Rectal smooth muscle tissue (tissue), 1 donor: ENCODE results near the gene FABP3.

Experiments
- H3K27ac ChIP-seq: one replicate; pipeline ENCODE4 v1.7.0; 2013; ENCODE audit warnings: low read depth, low read length, inconsistent platforms
- H3K27me3 ChIP-seq: one replicate; pipeline ENCODE4 v1.7.0; 2013; ENCODE audit warnings: low read length; ENCODE audit not compliant: control insufficient read depth, insufficient read depth
- H3K36me3 ChIP-seq: one replicate; pipeline ENCODE4 v1.7.0; 2013; ENCODE audit warnings: low read length; ENCODE audit not compliant: control insufficient read depth, insufficient read depth
- H3K4me1 ChIP-seq: one replicate; pipeline ENCODE4 v1.7.0; 2013; ENCODE audit warnings: low read length; ENCODE audit not compliant: control insufficient read depth, insufficient read depth
- H3K4me3 ChIP-seq: one replicate; pipeline ENCODE4 v1.7.0; 2013; ENCODE audit warnings: low read length
- H3K9ac ChIP-seq: one replicate; pipeline ENCODE4 v1.7.0; 2013; ENCODE audit warnings: low read length

Gene FABP3

DNA sequence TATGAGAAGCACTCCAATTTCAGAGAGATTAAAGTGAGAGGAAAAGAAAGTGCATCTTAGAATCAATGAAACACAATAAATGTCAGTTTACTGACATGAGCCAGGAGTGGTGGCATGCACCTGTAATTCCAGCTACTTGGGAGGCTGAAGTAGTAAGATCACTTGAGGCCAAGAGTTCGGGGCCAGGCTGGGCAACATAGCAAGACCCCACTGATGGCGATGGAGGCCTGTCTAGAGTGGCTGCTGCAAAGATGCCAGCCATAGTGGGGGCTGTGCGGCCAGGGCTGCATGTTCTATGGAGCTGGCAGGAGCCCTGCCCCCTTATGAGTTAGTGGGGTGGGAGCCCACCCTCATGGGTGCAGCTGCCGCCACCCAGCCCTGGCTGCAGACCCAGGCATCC is 48.8 kb downstream of the FABP3 start:
- Histone ChIP-seq H3K4me3 (no peak overlapping the region), H3K27me3 (no peaks in the 10 kb centered on the region), H3K27ac (no peak overlapping the region), H3K36me3 (no peaks in the 10 kb centered on the region), H3K9ac (no peak overlapping the region), H3K4me1 (no peaks in the 10 kb centered on the region)

DNA sequence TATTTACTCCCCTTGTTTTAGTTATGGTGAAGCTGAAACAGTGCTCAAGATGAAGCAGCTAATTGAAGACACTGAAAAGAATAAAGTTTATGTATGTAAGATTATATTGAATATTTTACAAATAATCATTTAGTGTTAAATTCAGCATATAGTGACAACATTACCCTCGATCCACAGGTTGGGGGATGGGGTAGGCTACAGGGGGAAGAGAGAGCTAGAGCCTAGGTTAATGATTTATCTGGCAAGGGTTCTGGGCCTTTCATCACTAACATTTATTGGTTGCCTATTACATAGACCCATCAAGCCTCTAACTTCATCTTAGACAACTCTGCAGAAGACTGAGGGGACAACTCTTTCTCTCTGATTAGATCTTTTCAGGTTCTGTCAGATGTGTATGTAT is 54.7 kb downstream of the FABP3 start:
- Histone ChIP-seq H3K4me3 (no peak overlapping the region), H3K4me1 (no peaks in the 10 kb centered on the region), H3K36me3 (peaks cover 3% of the 10 kb centered on the region), H3K27me3 (no peaks in the 10 kb centered on the region), H3K9ac (no peak overlapping the region), H3K27ac (no peak overlapping the region)

DNA sequence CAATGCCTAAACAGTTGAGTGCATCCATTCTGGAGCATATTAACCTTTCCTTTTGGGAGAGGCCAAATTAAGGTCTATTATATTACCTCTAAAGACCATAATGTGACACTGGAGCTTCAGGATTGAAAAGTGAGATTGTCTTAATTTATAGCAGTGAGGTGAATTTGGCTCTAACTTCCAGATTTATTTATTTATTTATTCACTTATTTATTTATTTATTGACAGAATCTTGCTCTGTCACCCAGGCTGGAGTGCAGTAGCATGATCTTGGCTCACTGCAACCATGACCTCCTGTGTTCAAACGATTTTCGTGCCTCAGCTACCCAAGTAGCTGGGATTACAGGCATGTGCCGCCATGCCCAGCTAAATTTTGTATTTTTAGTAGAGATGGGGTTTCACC is 57.0 kb downstream of the FABP3 start:
- Histone ChIP-seq H3K4me3 (no peak overlapping the region), H3K27ac (no peak overlapping the region), H3K9ac (no peak overlapping the region), H3K4me1 (no peaks in the 10 kb centered on the region), H3K36me3 (peaks cover 3% of the 10 kb centered on the region), H3K27me3 (no peaks in the 10 kb centered on the region)
